H1 (cell line): ENCODE results near the gene MTFR2. TPM values are rescaled to one million over a fixed set of nuclear protein-coding genes. Genes with fewer than 3 reads are reported as not detected.

Experiments
- CTCF ChIA-PET: fragments of 300-600 bp; sonication (Branson Sonifier 250); formaldehyde crosslinking; loops from one replicate; lab custom pipeline; 2021; ENCODE audit not compliant: partially characterized antibody; lab: Charles Lee
- POLR2A ChIA-PET: fragments of 300-600 bp; sonication (Branson Sonifier 250); formaldehyde crosslinking; loops from one replicate; lab custom pipeline; 2021; ENCODE audit warnings: inconsistent platforms; ENCODE audit not compliant: partially characterized antibody; lab: Charles Lee
- DNase-seq, 2 experiments: peaks; one replicate each; pipeline versions ENCODE4 v3.0.0 to v3.0.0-alpha.2; 2010 to 2022; ENCODE audit warnings: low spot score in 2 of 2, low read depth in 1 of 2, mixed read lengths in 1 of 2
- FAIRE-seq: peaks from 2 replicates; lab custom pipeline; 2011; peaks lifted over from hg19 to GRCh38; lab: Jason Lieb, UNC
- H2AFZ ChIP-seq: 2 replicates; pipeline ENCODE4 v1.8.1; 2012; ENCODE audit warnings: low read length, inconsistent platforms
- H2AK5ac ChIP-seq: 2 replicates; pipeline ENCODE4 v1.6.1; 2013; ENCODE audit warnings: low read depth, low read length
- H2BK120ac ChIP-seq: replicated peaks from 2 replicates; pipeline ENCODE3; 2013; ENCODE audit warnings: low read depth, low read length, inconsistent platforms
- H2BK12ac ChIP-seq: 2 replicates; pipeline ENCODE4 v1.6.1; 2013; ENCODE audit warnings: low read depth, low read length
- H2BK15ac ChIP-seq: 2 replicates; pipeline ENCODE4 v1.6.1; 2013; ENCODE audit warnings: low read length
- H2BK20ac ChIP-seq: 2 replicates; pipeline ENCODE4 v1.6.1; 2013; ENCODE audit warnings: low read length
- H2BK5ac ChIP-seq: 2 replicates; pipeline ENCODE4 v1.6.1; 2013; ENCODE audit warnings: low read depth, low read length
- H3K14ac ChIP-seq: 2 replicates; pipeline ENCODE4 v1.6.1; 2013; ENCODE audit warnings: inconsistent platforms; ENCODE audit not compliant: insufficient read length
- H3K18ac ChIP-seq: 2 replicates; pipeline ENCODE4 v1.6.1; 2013; ENCODE audit warnings: low read length; ENCODE audit errors: extremely low read depth
- H3K23ac ChIP-seq: 2 replicates; pipeline ENCODE4 v1.6.1; 2013; ENCODE audit warnings: inconsistent platforms; ENCODE audit not compliant: insufficient read length
- H3K23me2 ChIP-seq: 2 replicates; pipeline ENCODE4 v1.6.1; 2013; ENCODE audit warnings: low read depth, low read length
- H3K27ac ChIP-seq: 2 replicates; pipeline ENCODE4 v1.6.1; 2011; ENCODE audit warnings: low read depth, low read length, inconsistent platforms
- H3K27me3 ChIP-seq, 4 experiments: replicated peaks in 1 of 4; 1 replicate in 1 of 4; 2 replicates in 3 of 4; pipeline versions ENCODE4 v1.6.1 to v1.8.1; 2011 to 2013; ENCODE audit warnings: low read length in 3 of 4, mild to moderate bottlenecking in 3 of 4, inconsistent platforms in 2 of 4, mixed read lengths in 2 of 4, moderate library complexity in 1 of 4; ENCODE audit not compliant: control insufficient read depth in 3 of 4, insufficient read depth in 3 of 4; ENCODE audit errors: extremely low read depth in 1 of 4
- H3K36me3 ChIP-seq, 4 experiments: 2 replicates each; pipeline versions ENCODE4 v1.6.1 to v1.8.1; 2011 to 2013; ENCODE audit warnings: mild to moderate bottlenecking in 4 of 4, low read length in 3 of 4, moderate library complexity in 2 of 4, control low read depth in 1 of 4, inconsistent platforms in 1 of 4; ENCODE audit not compliant: insufficient read depth in 4 of 4, control insufficient read depth in 2 of 4
- H3K4ac ChIP-seq: replicated peaks from 2 replicates; pipeline ENCODE3; 2013; ENCODE audit warnings: low read length, low read depth, mixed read lengths, inconsistent platforms; ENCODE audit not compliant: insufficient read length
- H3K4me1 ChIP-seq, 4 experiments: replicated peaks in 1 of 4; 1 replicate in 1 of 4; 2 replicates in 3 of 4; pipeline versions ENCODE4 v1.6.1 to v1.8.1; 2011 to 2013; ENCODE audit warnings: low read length in 3 of 4, inconsistent platforms in 2 of 4, mixed read lengths in 1 of 4; ENCODE audit not compliant: insufficient read depth in 4 of 4, control insufficient read depth in 3 of 4
- H3K4me2 ChIP-seq, 2 experiments: 2 replicates each; pipeline versions ENCODE4 v1.6.1 to v1.8.1; 2011 to 2013; ENCODE audit warnings: low read depth in 2 of 2, low read length in 2 of 2, control low read depth in 1 of 2, inconsistent platforms in 1 of 2, mild to moderate bottlenecking in 1 of 2; ENCODE audit not compliant: insufficient read depth in 1 of 2
- H3K4me3 ChIP-seq, 4 experiments: fragments of 200-600, 300-600 bp in 1 of 4; sonication (generic), shearing (Covaris generic), sonication (Bioruptor Twin) in 1 of 4; 2 replicates each; pipeline versions ENCODE4 v1.5.1 to v1.8.1; 2011 to 2016; ENCODE audit warnings: low read length in 4 of 4, low read depth in 3 of 4, control low read depth in 2 of 4, inconsistent platforms in 2 of 4, mild to moderate bottlenecking in 2 of 4, mixed read lengths in 1 of 4, moderate library complexity in 1 of 4; ENCODE audit not compliant: insufficient read depth in 2 of 4; ENCODE audit errors: extremely low read depth in 1 of 4
- H3K56ac ChIP-seq: replicated peaks from 2 replicates; pipeline ENCODE3; 2013; ENCODE audit warnings: low read depth, mild to moderate bottlenecking, mixed read lengths, low read length, inconsistent platforms; ENCODE audit not compliant: insufficient read length
- H3K79me1 ChIP-seq: 2 replicates; pipeline ENCODE4 v1.6.1; 2013; ENCODE audit warnings: low read depth, low read length, control low read depth
- H3K79me2 ChIP-seq, 2 experiments: 2 replicates each; pipeline versions ENCODE4 v1.6.1 to v1.8.1; 2012 to 2013; ENCODE audit warnings: low read length in 2 of 2, mild to moderate bottlenecking in 2 of 2, inconsistent platforms in 1 of 2; ENCODE audit not compliant: insufficient read depth in 2 of 2, control insufficient read depth in 1 of 2
- H3K9ac ChIP-seq, 4 experiments: replicated peaks in 1 of 4; 1 replicate in 1 of 4; 2 replicates in 3 of 4; pipeline versions ENCODE4 v1.6.1 to v1.8.1; 2011 to 2013; ENCODE audit warnings: low read depth in 3 of 4, low read length in 3 of 4, control low read depth in 2 of 4, mild to moderate bottlenecking in 2 of 4, moderate library complexity in 2 of 4, inconsistent platforms in 1 of 4; ENCODE audit errors: extremely low read depth in 1 of 4
- H3K9me3 ChIP-seq, 2 experiments: 2 replicates each; pipeline versions ENCODE4 v1.6.1 to v1.8.1; 2012 to 2013; ENCODE audit warnings: mild to moderate bottlenecking in 2 of 2, moderate library complexity in 2 of 2, control low read depth in 1 of 2, inconsistent platforms in 1 of 2, low read depth in 1 of 2, low read length in 1 of 2, mixed read lengths in 1 of 2; ENCODE audit not compliant: insufficient read depth in 2 of 2
- H4K20me1 ChIP-seq, 2 experiments: replicated peaks in 1 of 2; 2 replicates each; pipeline versions ENCODE3 to v1.8.1; 2011 to 2013; ENCODE audit warnings: inconsistent platforms in 2 of 2, low read length in 2 of 2, mild to moderate bottlenecking in 1 of 2; ENCODE audit not compliant: insufficient read depth in 2 of 2, control insufficient read depth in 1 of 2
- H4K5ac ChIP-seq: 2 replicates; pipeline ENCODE4 v1.6.1; 2013; ENCODE audit warnings: low read length, low read depth, mixed read lengths, inconsistent platforms; ENCODE audit not compliant: insufficient read length
- H4K8ac ChIP-seq: 2 replicates; pipeline ENCODE4 v1.8.0; 2013; ENCODE audit warnings: mild to moderate bottlenecking, moderate library complexity, low read length, inconsistent platforms; ENCODE audit not compliant: insufficient read depth; ENCODE audit errors: extremely low read depth
- H4K91ac ChIP-seq: replicated peaks from 2 replicates; pipeline ENCODE3; 2013; ENCODE audit warnings: low read length, mixed read lengths, inconsistent platforms; ENCODE audit not compliant: insufficient read length
- ASH2L ChIP-seq: fragments of 200-600, 300-600 bp; sonication (generic); IDR thresholded peaks from one replicate; pipeline ENCODE4 v1.7.1; 2017; ENCODE audit warnings: low read length
- RFX5 ChIP-seq: IDR thresholded peaks from 2 replicates; pipeline ENCODE4 v1.6.1; 2011; ENCODE audit warnings: low read depth, low read length, improper control_type of control experiment, borderline replicate concordance
- SAP30 ChIP-seq: fragments of 300-600 bp; sonication (generic); IDR thresholded peaks from 2 replicates; pipeline ENCODE4 v1.7.1; 2012; ENCODE audit warnings: low read length, moderate library complexity, mild to moderate bottlenecking, inconsistent platforms; ENCODE audit not compliant: insufficient read depth, insufficient replicate concordance
- SIN3A ChIP-seq, 2 experiments: IDR thresholded peaks in 1 of 2; conservative IDR thresholded peaks in 1 of 2; 2 replicates each; pipeline ENCODE4 v1.6.1; 2011 to 2012; ENCODE audit warnings: low read length in 2 of 2, improper control_type of control experiment in 1 of 2, low read depth in 1 of 2, mild to moderate bottlenecking in 1 of 2
- SP1 ChIP-seq: IDR thresholded peaks from 2 replicates; pipeline ENCODE4 v1.6.1; 2011; ENCODE audit warnings: low read depth, low read length
- TAF7 ChIP-seq: optimal IDR thresholded peaks from 2 replicates; pipeline ENCODE3; 2011; ENCODE audit warnings: low read depth, mild to moderate bottlenecking, inconsistent platforms, low read length, moderate library complexity, borderline replicate concordance
- YY1 ChIP-seq: IDR thresholded peaks from 2 replicates; pipeline ENCODE4 v1.6.1; 2011; ENCODE audit warnings: low read depth, mild to moderate bottlenecking, low read length
- WGBS, 2 experiments: shearing (Covaris generic) in 1 of 2; methylation state at CpG; one replicate each; pipeline versions ENCODE4 v1.1.6 to v1.1.7; 2013 to 2015; ENCODE audit warnings: low lambda C conversion rate in 2 of 2, mixed read lengths in 2 of 2, inconsistent platforms in 1 of 2, low coverage in 1 of 2, missing lambda C conversion rate in 1 of 2; ENCODE audit not compliant: insufficient replicate concordance in 2 of 2, insufficient coverage in 1 of 2, insufficient read length in 1 of 2; ENCODE audit errors: extremely low coverage in 1 of 2, missing lambda C conversion rate in 1 of 2; 5-methylcytosine and 5-hydroxymethylcytosine counted together
- polyA plus RNA-seq, 7 experiments: library from polyadenylated mRNA; depleted of rRNA in 3 of 7; stranded (reverse) in 5 of 7; unstranded in 2 of 7; fragments of >200 nt in 5 of 7; fragments of 200-250 nt in 2 of 7; gene quantifications; 1 replicate in 5 of 7; 2 replicates in 1 of 7; 4 replicates in 1 of 7; pipeline versions ENCODE4 v1.2.1 to v1.2.3, GENCODE V29; 2011 to 2013; ENCODE audit warnings: missing spikeins in 2 of 7, mixed read lengths in 2 of 7
- total RNA-seq: library from RNA; stranded (reverse); fragmentation: NEBNext Ultra II Directional; extraction: Animal tissue kit (Norgen Biotek cat#: 25700); gene quantifications from 2 replicates; pipeline ENCODE4 v1.2.1, GENCODE V29; 2021
- TF ChIP-seq, protein P1 (sequence below), 3 experiments: IDR thresholded peaks; 1 replicate in 2 of 3; 2 replicates in 1 of 3; pipeline versions ENCODE4 v1.5.1 to v1.6.1; 2011; ENCODE audit warnings: low read length in 3 of 3, mild to moderate bottlenecking in 3 of 3, inconsistent platforms in 2 of 3, low read depth in 1 of 3, moderate library complexity in 1 of 3; ENCODE audit not compliant: insufficient read depth in 1 of 3; ENCODE audit errors: control extremely low read depth in 1 of 3

The MTFR2 gene
- total and polyA plus RNA-seq, 2 of the 8 experiments (the other 6 are each of a cell fraction or from before 2014, with no cell fraction given) = 8.5 to 10.7 TPM

GRCh38 chr6:136288566-136289326 is 38.6 kb upstream of the MTFR2 start:
- Histone ChIP-seq H4K20me1 (peaks cover 22 to 45% of the 10 kb centered on the region in 2 experiments), H3K23ac (no peak overlapping the region), H2BK120ac (no peak overlapping the region), H2AFZ (no peak overlapping the region), H3K23me2 (peaks cover 13% of the 10 kb centered on the region), H3K4me2 (peak overlapping the region; percentile 89 to 96), H2AK5ac (peak overlapping the region; percentile 1; the same call in 1 of the 2 replicates), H3K79me1 (no peaks in the 10 kb centered on the region), H3K36me3 (no peaks in the 10 kb centered on the region), H3K4ac (peak overlapping the region; percentile 76), H4K5ac (peak overlapping the region; percentile 1), H2BK20ac (no peak overlapping the region), H3K27me3 (no peaks in the 10 kb centered on the region), H4K91ac (peak overlapping the region; percentile 36), H2BK15ac (no peak overlapping the region), H3K18ac (no peak overlapping the region), H3K4me1 (peaks cover 2 to 8% (median 2%) of the 10 kb centered on the region in 4 experiments; a peak in 4 of 7 replicates), H3K27ac (peak overlapping the region; percentile 99), H2BK12ac (peak overlapping the region; percentile 45), H3K56ac (no peak overlapping the region), H3K4me3 (peak overlapping the region; percentile 85 to 100 (median 92)), H4K8ac (peak overlapping the region; percentile 94; the same call in 1 of the 2 replicates), H2BK5ac (peak overlapping the region; percentile 100), H3K9ac (peak overlapping the region; percentile 88 to 100 (median 100)), H3K9me3 (no peaks in the 10 kb centered on the region), H3K14ac (no peak overlapping the region), H3K79me2 (peaks cover 49 to 57% of the 10 kb centered on the region in 2 experiments)
- FAIRE-seq = no peak
- peak in 1 of 2 experiments; percentile 68 for DNase-seq
- TF ChIP-seq TAF7 = peak; percentile 4
- TF ChIP-seq, protein P1, sequence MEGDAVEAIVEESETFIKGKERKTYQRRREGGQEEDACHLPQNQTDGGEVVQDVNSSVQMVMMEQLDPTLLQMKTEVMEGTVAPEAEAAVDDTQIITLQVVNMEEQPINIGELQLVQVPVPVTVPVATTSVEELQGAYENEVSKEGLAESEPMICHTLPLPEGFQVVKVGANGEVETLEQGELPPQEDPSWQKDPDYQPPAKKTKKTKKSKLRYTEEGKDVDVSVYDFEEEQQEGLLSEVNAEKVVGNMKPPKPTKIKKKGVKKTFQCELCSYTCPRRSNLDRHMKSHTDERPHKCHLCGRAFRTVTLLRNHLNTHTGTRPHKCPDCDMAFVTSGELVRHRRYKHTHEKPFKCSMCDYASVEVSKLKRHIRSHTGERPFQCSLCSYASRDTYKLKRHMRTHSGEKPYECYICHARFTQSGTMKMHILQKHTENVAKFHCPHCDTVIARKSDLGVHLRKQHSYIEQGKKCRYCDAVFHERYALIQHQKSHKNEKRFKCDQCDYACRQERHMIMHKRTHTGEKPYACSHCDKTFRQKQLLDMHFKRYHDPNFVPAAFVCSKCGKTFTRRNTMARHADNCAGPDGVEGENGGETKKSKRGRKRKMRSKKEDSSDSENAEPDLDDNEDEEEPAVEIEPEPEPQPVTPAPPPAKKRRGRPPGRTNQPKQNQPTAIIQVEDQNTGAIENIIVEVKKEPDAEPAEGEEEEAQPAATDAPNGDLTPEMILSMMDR (IDR thresholded peaks at IDR 0.05; ENCODE audit: control extremely low read depth in 1 of 3, insufficient read depth in 1 of 3, low read depth in 1 of 3, low read length in 3 of 3) = peak in 2 of 3 experiments; percentile 28 to 35; a peak in 2 of 4 replicates
- peak; percentile 75; the same call in 1 of the 2 replicates for TF ChIP-seq YY1
- TF ChIP-seq SIN3A (conservative IDR thresholded peaks at IDR 0.05 in 1 of 2, IDR thresholded peaks at IDR 0.05 in 1 of 2; ENCODE audit: low read depth in 1 of 2, low read length in 2 of 2) = peak in 1 of 2 experiments; percentile 75; a peak in 2 of 4 replicates
- TF ChIP-seq SAP30 = peak; percentile 88
- no peak for TF ChIP-seq SP1
- TF ChIP-seq RFX5 = no peak
- peak; percentile 50 for TF ChIP-seq ASH2L
- ChIA-PET POLR2A (interaction anchor here (0.6 to 7.0 kb wide), 42 partner anchors 8 to 1105 kb away, joined by 3 to 115 read pairs (median 5); partner anchors contain the start of genes MAP3K5, MAP7 and MTFR2), CTCF (interaction anchor here (0.7 to 2.4 kb wide), 13 partner anchors 12 to 263 kb away, joined by 3 to 19 read pairs (median 3); partner anchors contain the start of gene MAP7)
- WGBS, 2 experiments = 2% methylated on average over 34 of the region's 34 CpGs; no CpG with 5 or more reads in 1 of the 2 experiments
